ENCODE measurements around the gene DLK2.
"Not testable (repeated sequence)": the region's sequence is repeated elsewhere in the genome, so short reads cannot be mapped to it uniquely, and the experiment has no call there.

Gene DLK2

DNA sequence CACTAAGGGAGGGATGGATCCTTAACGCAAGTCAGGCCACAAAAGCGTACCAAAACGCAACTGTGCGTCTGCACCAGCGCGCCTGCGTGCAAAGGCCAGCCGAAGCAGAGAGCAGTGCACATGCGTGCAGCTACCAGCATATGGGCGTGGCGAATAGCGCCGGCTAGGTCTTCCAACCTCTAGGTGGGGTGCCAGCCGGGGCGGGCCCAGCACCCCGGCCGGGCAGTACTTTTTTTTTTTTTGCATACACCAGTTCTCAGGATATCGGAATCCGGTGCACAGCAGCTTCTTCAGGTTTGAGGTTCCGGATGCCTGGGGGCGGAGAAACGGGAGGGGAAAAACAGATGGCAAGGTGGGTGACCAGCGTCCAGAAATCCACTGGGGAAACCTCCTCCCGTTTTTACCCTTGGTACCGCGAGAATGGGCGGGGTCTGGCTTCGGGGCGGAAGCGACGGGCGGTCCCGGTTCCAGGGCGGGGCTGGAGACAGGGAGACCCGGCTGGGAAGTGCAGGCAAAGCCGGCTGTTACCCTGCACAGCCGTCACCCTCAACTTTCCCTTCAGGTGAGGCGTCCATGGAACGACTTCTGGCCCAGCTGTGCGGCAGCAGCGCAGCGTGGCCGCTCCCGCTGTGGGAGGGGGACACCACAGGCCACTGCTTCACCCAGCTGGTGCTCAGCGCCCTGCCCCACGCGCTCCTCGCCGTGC is 27.8 kb downstream of the DLK2 start, which contains the start of gene ABCC10:
Gene ABCC10 (plus strand): TSS at position 136 of the 706 bp plus-strand sequence. CDS start 438 bp downstream, at position 574.
- DNase-seq (ENCODE audit: low read depth in 2 of 2) = peak; percentile 91 to 94

DNA sequence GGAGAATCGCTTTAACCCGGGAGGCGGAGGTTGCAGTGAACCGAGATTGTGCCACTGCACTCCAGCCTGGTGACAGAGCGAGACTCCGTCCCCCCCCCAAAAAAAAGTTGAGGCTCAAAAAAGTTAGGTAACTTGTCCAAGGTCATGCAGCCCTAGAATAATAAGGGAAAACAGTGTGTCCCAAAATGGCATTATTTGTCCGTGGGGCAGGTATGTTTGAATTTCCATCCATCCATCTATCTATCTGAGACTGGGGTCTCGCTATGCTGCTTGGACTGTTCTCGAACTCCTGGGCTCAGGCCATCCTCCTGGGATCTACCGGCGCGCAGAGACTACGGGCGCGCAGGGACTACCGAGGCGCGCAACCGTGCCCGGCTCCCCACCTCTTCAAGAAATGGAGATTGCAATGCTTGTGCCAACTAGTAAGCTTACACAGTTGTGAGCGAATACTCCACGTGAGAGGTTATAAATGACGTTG is 28.4 kb downstream of the DLK2 start:
- no peak for DNase-seq (ENCODE audit: low read depth in 2 of 2)

DNA sequence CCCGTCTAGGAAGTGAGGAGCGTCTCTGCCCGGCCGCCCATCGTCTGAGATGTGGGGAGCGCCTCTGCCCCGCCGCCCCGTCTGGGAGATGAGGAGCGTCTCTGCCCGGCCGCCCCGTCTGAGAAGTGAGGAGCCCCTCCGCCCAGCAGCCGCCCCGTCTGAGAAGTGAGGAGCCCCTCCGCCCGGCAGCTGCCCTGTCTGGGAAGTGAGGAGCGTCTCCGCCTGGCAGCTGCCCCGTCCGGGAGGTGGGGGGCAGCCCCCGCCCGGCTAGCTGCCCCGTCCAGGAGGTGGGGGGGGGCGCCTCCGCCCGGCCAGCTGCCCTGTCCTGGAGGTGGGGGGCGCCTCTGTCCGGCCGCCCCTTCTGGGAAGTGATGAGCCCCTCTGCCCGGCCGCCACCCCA is 30.3 kb downstream of the DLK2 start:
- not testable (repeated sequence) for DNase-seq (ENCODE audit: low read depth in 2 of 2)

DNA sequence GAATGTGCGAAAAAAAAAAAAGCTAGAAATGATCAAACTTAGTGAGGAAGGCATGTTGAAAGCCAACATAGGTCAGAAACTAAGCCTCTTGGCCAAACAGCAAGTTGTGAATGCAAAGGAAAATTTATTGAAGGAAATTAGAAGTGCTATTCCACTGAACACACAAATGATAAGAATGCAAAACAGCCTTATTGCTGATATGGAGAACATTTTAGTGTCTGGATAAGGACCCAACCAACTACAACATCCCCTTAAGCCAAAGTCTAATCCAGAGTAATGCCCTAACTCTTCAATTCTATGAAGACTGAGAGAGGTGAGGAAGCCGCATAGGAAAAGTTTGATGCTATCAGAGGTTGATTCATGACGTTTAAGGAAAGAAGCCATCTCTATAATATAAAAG is 33.5 kb downstream of the DLK2 start:
- DNase-seq (ENCODE audit: low read depth in 2 of 2) = no peak

DNA sequence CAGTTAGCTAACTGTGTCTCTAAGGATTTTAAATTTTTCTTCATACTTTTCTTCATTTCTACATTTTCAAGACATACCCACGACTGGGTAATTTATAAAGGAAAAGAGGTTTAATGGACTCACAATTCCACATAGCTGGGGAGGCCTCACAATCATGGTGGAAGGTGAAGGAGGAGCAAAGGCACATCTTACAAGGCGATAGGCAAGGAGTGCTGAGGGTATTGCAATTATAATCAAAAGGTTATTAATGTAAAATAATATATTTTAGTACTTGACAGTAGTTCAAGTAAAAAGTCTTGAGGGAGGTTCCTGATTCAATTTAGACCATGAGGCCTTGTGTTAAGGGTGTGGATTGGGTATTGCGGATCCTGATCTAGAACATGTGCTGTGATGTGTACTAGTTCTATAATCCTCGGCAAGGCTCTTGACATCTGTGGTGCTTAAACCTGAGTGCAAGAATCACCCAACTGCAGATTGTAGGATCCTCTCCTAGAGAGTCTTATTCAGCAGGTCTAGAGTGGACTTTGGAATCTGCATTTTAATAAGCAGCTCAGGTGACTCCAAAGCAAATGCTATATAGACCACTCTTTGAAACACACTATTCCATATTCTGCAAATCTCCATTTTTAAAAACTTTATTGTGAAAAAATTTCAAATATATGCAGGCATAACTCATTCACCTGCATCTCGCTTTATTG is 35.2 kb downstream of the DLK2 start:
- no peak for DNase-seq (ENCODE audit: low read depth in 2 of 2)

DNA sequence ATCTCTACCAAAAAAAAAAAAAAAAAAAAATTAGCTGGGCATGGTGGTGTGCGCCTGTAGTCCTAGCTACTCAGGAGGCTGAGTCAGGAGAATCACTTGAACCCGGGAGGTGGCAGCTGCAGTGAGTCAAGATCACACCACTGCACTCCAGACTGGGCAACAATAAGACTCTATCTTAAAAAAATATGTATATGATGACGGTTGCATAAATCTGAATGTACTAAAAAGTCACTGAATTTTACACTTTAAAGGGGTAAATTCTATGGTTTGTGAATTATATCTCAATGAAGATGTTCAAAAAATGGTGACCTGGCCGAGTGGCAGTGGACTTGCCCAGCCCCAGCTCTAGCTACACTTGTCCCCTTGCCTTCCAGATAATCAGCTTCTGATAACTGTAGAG is 38.4 kb downstream of the DLK2 start:
- no peak for DNase-seq (ENCODE audit: low read depth in 2 of 2)

DNA sequence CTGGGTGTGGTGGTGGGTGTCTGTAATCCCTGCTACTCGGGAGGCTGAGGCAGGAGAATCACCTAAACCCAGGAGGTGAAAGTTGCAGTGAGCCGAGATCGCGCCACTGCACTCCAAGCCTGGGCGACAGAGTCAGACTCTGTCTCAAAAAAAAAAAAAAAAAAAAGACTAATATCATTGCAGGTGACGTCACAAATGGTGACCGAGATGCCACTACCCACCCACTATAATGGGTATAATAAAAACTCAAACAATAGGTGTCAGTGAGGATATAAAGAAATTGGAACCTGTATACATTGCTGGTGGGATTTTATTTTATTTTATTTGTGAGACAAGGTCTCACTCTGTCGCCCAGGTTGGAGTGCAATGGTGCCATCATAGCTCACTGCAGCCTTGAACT is 40.1 kb downstream of the DLK2 start:
- DNase-seq (ENCODE audit: low read depth in 2 of 2) = not testable (repeated sequence)

DNA sequence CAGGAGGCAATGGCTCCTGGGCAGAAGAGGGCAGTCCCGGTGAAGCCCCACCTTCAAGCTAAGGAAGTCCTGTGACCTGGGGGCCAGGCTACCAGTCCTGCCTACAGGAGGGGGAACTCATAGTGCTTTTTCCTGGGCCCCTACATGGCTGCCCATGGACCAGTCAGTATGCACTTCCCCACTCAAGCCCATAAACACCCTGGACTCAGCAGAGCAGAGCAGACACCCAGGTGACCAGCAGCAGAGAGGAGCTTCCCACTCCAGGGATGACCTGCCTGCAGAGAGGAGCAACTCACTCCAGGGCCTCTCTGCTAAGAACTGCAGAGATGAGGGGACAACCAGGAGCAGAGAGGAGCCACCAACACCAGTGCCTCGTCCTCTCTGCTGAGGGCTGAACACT is 42.3 kb downstream of the DLK2 start:
- DNase-seq (ENCODE audit: low read depth in 2 of 2) = no peak

DNA sequence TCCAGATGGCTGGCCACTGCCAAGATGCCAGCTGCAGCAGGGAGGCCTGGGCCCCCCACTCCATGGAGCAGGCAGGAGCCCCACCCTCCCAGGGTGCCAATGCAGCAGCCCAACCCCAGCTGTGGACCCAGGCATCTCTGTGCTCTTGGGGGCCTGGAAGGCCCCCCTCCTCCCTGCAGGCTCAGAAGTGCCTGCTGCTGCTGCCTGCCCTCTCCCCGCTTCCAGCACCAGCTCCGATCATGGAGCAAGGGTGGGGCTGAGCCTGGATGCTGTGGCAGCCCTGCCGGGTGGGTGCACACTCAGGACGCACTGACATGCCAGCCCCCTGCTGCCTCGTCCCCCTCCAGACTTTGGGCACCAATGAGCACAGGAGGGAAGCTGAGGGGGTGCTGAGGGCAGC is 42.8 kb downstream of the DLK2 start:
- no peak for DNase-seq (ENCODE audit: low read depth in 2 of 2)

DNA sequence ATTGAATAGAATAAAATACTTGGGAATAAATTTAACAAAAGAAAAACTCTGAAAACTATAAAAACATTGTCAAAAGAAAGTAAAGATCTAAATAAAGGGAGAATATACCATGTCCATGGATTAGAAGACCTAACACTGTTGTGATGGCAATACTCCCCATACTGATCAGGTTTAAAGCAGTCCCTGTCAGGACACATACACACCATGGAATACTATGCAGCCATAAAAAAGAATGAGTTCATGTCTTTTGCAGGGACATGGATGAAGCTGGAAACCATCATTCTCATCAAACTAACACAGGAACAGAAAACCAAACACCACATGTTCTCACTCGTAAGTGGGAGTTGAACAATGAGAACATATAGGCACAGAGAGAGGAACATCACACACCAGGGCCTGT is 44.6 kb downstream of the DLK2 start:
- DNase-seq (ENCODE audit: low read depth in 2 of 2) = not testable (repeated sequence)

DNA sequence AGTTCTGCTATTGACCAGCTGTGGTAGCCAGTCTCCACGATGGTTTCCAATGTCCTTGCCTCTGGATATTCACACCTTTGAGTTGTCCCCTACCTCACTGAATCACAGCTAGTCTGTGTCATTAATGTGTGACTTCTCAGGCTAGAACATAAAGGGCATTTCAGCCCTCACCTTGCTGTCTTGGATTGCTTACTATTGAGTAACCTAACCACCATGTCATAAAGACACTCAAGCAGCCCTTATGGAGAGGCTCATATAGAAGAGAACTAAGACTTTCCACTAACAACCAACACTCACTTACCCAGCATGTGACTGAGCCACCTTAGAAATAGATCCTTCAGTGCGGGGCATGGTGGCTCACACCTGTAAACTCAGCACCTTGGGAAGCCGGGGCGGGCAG is 47.1 kb downstream of the DLK2 start:
- no peak for DNase-seq (ENCODE audit: low read depth in 2 of 2)

DNA sequence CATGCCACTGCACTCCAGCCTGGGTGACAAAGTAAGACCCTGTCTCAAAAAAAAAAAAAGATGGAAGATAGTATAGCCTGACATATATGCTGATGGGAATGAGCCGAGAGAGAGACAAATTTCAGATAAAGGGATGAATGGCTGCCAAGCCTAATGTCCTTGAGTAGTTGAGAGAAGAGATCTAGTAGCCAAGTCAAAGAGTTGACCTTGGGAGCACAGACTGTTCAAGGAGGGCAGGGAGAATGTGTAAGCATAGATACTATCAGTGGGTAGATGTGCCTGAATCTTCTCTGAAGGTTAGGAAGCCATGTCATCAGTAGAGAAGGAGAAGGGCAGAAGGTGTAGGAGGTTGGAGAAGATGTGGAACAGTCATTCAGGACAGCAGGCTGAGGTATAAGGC is 48.1 kb downstream of the DLK2 start:
- DNase-seq (ENCODE audit: low read depth in 2 of 2) = no peak

DNA sequence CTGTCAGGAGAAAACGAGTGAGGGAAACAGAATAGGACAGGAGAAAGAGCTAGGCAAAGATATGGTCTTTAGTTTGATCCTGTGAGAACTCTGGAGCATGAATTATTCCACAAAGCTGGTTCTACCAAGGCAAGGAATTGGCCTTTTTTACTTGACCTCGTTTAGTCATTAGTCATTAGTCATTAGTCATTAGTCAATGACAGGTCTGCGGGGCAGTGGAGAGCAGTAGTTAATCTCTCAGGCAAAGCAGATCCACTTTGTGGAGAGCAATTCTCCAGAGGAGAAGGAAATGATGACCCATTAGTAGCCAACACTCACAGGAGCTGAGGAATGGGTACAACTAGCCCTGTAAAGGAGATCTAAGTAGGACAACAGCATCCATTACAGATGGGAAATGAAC is 50.0 kb downstream of the DLK2 start:
- DNase-seq (ENCODE audit: low read depth in 2 of 2) = no peak

DNA sequence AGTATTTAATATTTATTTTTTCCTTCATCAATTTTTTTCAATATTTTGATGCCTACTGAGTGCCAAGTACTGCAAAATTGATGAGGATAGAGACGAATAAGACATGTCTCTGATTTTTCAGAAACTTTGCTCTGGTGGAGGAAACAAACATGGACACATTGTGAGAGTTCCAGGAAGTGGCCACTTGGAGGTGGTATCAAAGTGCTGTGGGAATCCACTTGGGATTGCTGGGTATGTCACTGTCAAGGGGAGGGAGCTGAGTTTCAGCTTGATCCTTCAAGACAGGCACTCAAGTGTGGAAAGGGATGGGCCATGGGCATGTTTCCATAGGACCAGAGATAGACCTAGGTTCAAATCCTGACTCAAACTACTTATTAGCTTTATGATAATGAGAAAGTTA is 52.5 kb downstream of the DLK2 start:
- no peak for DNase-seq (ENCODE audit: low read depth in 2 of 2)

DNA sequence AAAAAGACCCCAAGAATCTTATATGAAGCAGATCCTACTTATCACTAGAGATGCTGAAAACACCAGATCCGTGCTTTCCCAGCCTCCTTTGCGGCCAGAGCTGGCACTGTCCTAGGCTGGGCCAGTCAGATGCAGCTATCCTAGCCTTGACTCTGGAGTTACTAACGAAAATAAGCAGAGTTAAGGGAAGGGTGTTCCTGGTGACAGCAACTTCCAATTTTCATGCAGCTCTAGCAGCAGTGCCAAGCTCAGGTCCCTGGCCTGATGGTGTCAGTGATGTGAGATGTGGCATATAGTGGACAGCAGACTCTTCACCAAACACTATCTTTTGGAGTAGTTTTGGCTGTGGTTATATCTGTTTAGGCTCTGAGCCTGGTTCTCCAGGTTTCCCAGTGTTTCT is 53.6 kb downstream of the DLK2 start:
- DNase-seq (ENCODE audit: low read depth in 2 of 2) = no peak

Measured in stimulated activated CD4-positive, alpha-beta T cell treated with anti-CD3 and anti-CD28 coated beads, Interleukin-4, amount 100 ng/mL, for 48 hours (primary cell).